ENCODE measurements around the gene PIP5KL1. TPM values are rescaled to one million over a fixed set of nuclear protein-coding genes. Genes with fewer than 3 reads are reported as not detected.

PIP5KL1 gene
- total and polyA plus RNA-seq, 2 experiments from 2014 or later: 1.4 to 1.6 TPM

GRCh38 chr9:127937056-127937387, 6.4 kb upstream of the PIP5KL1 start:
- Histone ChIP-seq H3K79me2 (peaks cover 21% of the 10 kb centered on the region), H2AFZ (peak overlapping the region; percentile 51), H3K4me1 (ENCODE audit: insufficient read depth) (peaks cover 22% of the 10 kb centered on the region), H3K36me3 (replicated peaks; ENCODE audit: insufficient read depth, low read depth) (no peaks in the 10 kb centered on the region), H3K4me3 (peak overlapping the region; percentile 39), H4K20me1 (ENCODE audit: insufficient read depth, poor library complexity, severe bottlenecking) (no peaks in the 10 kb centered on the region), H3K4me2 (peak overlapping the region; percentile 97), H3K9me2 (replicated peaks; ENCODE audit: insufficient read depth) (no peaks in the 10 kb centered on the region), H3K27me3 (no peaks in the 10 kb centered on the region), H3K9me3 (ENCODE audit: low read depth) (no peaks in the 10 kb centered on the region), H3K27ac (peak overlapping the region; percentile 38)
- TF ChIP-seq EZH2 (IDR thresholded peaks at IDR 0.05; ENCODE audit: borderline replicate concordance) (no peak), EZH2phosphoT487 (IDR thresholded peaks at IDR 0.05; ENCODE audit: low read depth, severe bottlenecking, unreplicated experiment) (no peak)
- 20% methylated on average over 7 of the region's 7 CpGs for WGBS (ENCODE audit: low lambda C conversion rate, missing lambda C conversion rate)
- no peak for DNase-seq (ENCODE audit: low spot score)

GRCh38 chr9:127936347-127936852, 5.8 kb upstream of the PIP5KL1 start:
- H3K27me3 ChIP-seq: no peaks in the 10 kb centered on the region
- peak overlapping the region; percentile 97 for H3K4me2 ChIP-seq
- DNase-seq (ENCODE audit: low spot score): no peak
- WGBS (ENCODE audit: low lambda C conversion rate, missing lambda C conversion rate): 85% methylated on average over 14 of the region's 14 CpGs
- no peaks in the 10 kb centered on the region for H3K9me3 ChIP-seq (ENCODE audit: low read depth)
- peaks cover 21% of the 10 kb centered on the region for H3K79me2 ChIP-seq
- H4K20me1 ChIP-seq (ENCODE audit: insufficient read depth, poor library complexity, severe bottlenecking): no peaks in the 10 kb centered on the region
- H3K36me3 ChIP-seq (replicated peaks; ENCODE audit: insufficient read depth, low read depth): no peaks in the 10 kb centered on the region
- H3K9me2 ChIP-seq (replicated peaks; ENCODE audit: insufficient read depth): no peaks in the 10 kb centered on the region
- TF ChIP-seq EZH2 (IDR thresholded peaks at IDR 0.05; ENCODE audit: borderline replicate concordance): no peak
- no peak for TF ChIP-seq CTCF (IDR thresholded peaks at IDR 0.05; ENCODE audit: poor library complexity)
- no peak for TF ChIP-seq EZH2phosphoT487 (IDR thresholded peaks at IDR 0.05; ENCODE audit: low read depth, severe bottlenecking, unreplicated experiment)
- H2AFZ ChIP-seq: no peak overlapping the region
- no peak overlapping the region for H3K27ac ChIP-seq
- H3K4me1 ChIP-seq (ENCODE audit: insufficient read depth): peaks cover 22% of the 10 kb centered on the region
- no peak overlapping the region for H3K4me3 ChIP-seq

GRCh38 chr9:127935765-127936221, 5.2 kb upstream of the PIP5KL1 start:
- H2AFZ ChIP-seq: no peak overlapping the region
- H3K4me2 ChIP-seq: peak overlapping the region; percentile 97
- no peaks in the 10 kb centered on the region for H3K9me2 ChIP-seq (replicated peaks; ENCODE audit: insufficient read depth)
- H3K9me3 ChIP-seq (ENCODE audit: low read depth): no peaks in the 10 kb centered on the region
- TF ChIP-seq CTCF (IDR thresholded peaks at IDR 0.05; ENCODE audit: poor library complexity) (no peak), EZH2 (IDR thresholded peaks at IDR 0.05; ENCODE audit: borderline replicate concordance) (no peak), EZH2phosphoT487 (IDR thresholded peaks at IDR 0.05; ENCODE audit: low read depth, severe bottlenecking, unreplicated experiment) (no peak)
- no peaks in the 10 kb centered on the region for H3K27me3 ChIP-seq
- no peaks in the 10 kb centered on the region for H4K20me1 ChIP-seq (ENCODE audit: insufficient read depth, poor library complexity, severe bottlenecking)
- peaks cover 21% of the 10 kb centered on the region for H3K79me2 ChIP-seq
- H3K4me3 ChIP-seq: no peak overlapping the region
- H3K4me1 ChIP-seq (ENCODE audit: insufficient read depth): peaks cover 28% of the 10 kb centered on the region
- DNase-seq (ENCODE audit: low spot score): no peak
- no peak overlapping the region for H3K27ac ChIP-seq
- H3K36me3 ChIP-seq (replicated peaks; ENCODE audit: insufficient read depth, low read depth): no peaks in the 10 kb centered on the region
- 80% methylated on average over 4 of the region's 4 CpGs for WGBS (ENCODE audit: low lambda C conversion rate, missing lambda C conversion rate)

- Histone ChIP-seq H4K20me1 (ENCODE audit: insufficient read depth, poor library complexity, severe bottlenecking) (no peaks in the 10 kb centered on the region), H3K4me3 (no peak overlapping the region), H3K79me2 (peaks cover 21% of the 10 kb centered on the region), H3K9me3 (ENCODE audit: low read depth) (no peaks in the 10 kb centered on the region), H3K27ac (no peak overlapping the region), H3K36me3 (replicated peaks; ENCODE audit: insufficient read depth, low read depth) (no peaks in the 10 kb centered on the region), H3K4me2 (no peak overlapping the region), H3K9me2 (replicated peaks; ENCODE audit: insufficient read depth) (no peaks in the 10 kb centered on the region), H2AFZ (no peak overlapping the region), H3K27me3 (no peaks in the 10 kb centered on the region), H3K4me1 (ENCODE audit: insufficient read depth) (peaks cover 28% of the 10 kb centered on the region)
- DNase-seq (ENCODE audit: low spot score): no peak
- TF ChIP-seq CTCF (IDR thresholded peaks at IDR 0.05; ENCODE audit: poor library complexity): no peak
- no peak for TF ChIP-seq EZH2phosphoT487 (IDR thresholded peaks at IDR 0.05; ENCODE audit: low read depth, severe bottlenecking, unreplicated experiment)
- TF ChIP-seq EZH2 (IDR thresholded peaks at IDR 0.05; ENCODE audit: borderline replicate concordance): no peak
- 76% methylated on average over 11 of the region's 11 CpGs for WGBS (ENCODE audit: low lambda C conversion rate, missing lambda C conversion rate)
Measured at GRCh38 chr9:127934986-127935385, 4.4 kb upstream of the PIP5KL1 start.
